DMS79 (cell line): Measurements from ENCODE around the gene SMIM24.

Experiments
- DNase-seq: peaks from one replicate; lab custom pipeline; 2025; lab: John Stamatoyannopoulos, UW

The SMIM24 gene

DNA sequence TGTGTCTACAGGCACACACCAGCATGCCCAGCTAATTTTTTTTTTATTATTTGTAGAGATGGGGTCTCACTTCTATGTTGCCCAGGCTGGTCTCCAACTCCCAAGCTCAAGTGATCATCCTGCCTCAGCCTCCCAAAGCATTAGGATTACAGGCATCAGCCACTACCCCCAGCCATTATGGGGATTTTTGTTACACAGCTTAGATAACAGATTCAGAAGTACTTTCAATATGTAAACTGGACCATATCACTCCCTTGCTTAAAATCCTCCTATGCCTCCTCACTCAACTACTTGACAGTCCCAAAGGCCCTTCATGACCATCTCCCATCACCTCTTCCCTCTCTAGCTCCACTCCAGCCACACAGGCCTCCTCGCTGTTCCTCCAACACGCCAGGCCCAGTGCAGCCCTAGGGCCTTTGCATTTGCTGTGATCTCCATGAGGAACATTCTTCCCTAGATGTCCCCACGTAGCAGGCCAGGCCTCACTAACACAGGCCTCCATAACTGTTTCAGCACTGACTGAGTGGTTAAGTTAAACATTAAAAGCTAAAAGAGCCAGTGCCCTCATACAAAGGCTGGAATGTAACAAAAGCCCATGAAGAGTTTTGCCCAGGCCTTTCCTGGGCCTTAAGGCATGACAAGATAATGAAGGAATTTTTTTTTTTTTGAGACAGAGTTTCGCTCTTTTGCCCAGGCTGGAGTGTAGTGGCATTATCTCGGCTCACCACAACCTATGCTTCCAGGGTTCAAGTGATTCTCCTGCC is 17.6 kb upstream of the SMIM24 start:
- DNase-seq, result no peak

DNA sequence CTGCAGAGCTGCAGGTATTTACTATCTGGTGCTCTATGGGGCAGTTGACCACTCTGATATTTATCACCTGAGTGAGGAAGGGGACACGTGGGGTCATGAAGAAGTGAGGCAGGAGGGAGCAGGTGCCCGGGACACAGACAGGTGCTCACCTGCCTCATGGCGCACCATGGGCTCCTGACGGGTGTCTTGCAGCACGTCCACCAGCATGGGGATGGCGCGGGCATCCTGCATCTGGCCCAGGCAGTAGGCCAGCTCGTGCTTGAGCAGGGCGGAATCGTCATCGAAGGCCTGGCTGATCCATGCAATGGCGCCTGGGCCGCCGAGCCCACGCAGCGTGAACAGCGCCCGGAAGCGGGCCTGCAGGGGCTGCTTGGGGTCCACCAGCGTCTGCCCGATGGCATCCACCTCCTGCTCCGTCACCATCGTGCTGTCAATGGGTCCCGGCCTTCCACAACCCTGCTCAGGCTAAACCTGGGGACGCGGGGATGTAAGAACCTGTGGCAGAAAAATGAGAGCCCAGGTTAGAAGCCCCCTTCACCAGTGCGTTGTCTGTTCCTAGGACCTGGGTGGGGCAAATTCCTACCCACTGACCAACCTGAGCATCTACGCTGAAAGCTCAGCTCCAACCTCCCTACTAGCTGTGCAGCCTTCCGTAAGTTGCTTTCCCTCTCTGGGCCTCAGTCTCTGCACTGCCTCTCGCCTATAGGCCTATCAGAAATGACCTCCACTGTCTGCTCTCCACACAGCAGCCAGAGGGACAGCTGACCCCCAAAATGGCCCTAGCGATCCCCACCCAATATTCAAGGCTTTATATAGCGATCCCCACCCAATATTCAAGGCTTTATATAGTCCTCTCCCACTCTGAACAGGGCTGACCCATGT is 16.3 kb upstream of the SMIM24 start:
- DNase-seq, result no peak

DNA sequence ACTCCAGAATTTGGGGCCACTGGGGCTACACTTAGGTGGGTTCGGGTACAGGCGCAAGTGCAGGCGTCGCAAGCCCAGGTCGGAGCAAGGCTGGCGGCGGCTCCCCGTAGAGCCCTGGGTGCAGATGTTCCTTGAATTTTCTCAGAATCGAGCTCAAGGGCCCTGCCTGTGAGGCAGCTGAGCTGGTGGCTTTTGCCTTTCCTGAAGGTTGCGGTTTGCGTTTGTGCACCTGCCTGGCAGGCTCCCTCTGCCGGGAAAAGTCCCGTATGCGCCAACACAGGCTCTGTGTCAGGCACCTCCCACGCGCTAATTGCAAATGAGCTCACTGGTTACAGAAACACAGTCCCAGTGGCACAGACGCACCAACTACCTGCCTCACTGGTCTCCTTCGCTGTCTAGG is 14.2 kb upstream of the SMIM24 start:
- no peak for DNase-seq

DNA sequence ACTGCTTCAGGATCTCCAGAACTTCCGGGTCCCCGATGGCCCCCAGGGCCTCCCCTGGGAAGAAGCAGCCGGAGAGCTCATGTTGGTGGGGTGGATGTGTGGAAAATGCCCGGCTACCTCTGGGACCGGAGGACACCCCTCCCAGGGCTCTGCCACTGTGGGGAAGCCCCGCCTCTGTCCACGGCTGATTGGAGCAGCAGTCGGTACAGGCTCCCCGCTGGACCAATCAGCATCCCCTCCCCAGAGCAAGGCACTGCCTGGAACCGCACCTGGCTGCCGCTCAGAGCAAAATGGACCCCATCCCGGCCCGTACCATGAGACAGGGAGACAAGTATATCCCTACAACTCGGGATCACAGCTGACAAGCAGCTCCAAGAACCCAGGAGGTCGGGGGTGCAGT is 13.7 kb upstream of the SMIM24 start:
- DNase-seq, result no peak

DNA sequence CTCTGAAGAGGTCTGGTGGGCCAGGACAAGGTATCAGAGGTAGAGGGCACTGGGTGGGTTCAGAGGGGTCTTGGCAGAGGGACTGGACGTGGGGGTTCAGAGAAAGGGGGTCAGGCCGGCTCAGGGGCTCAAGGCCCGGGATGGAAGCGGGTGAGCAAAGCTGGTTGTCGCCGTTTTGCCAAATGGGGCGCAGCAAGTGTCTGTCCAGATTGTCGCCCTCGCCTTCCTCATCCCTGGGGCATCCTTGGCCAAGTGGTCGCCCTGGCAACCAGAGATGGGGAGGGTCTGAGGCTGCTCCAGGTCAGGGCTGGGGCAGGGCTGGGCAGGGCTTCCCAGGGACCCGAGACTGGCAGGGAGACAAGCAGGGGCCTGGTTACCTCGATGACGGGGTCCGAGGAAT is 13.3 kb upstream of the SMIM24 start:
- DNase-seq, result no peak

DNA sequence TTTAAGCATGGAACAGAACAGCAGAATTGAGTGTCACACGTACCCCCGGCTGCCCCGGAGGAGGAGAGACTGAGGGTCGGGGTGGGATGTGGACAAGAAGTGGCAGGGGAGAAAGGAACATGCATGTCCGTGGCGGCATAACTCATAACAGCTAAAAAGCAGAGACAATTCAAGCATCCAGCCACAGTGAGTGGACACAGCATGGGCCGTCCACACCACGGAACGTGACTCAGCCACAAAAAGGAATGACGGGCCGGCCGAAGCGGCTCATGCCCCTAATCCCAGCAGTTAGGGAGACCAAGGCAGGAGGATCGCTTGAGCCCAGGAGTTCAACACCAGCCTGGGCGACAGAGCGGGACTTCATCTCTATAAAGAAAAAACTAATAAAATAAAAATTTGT is 12.6 kb upstream of the SMIM24 start:
- no peak for DNase-seq

DNA sequence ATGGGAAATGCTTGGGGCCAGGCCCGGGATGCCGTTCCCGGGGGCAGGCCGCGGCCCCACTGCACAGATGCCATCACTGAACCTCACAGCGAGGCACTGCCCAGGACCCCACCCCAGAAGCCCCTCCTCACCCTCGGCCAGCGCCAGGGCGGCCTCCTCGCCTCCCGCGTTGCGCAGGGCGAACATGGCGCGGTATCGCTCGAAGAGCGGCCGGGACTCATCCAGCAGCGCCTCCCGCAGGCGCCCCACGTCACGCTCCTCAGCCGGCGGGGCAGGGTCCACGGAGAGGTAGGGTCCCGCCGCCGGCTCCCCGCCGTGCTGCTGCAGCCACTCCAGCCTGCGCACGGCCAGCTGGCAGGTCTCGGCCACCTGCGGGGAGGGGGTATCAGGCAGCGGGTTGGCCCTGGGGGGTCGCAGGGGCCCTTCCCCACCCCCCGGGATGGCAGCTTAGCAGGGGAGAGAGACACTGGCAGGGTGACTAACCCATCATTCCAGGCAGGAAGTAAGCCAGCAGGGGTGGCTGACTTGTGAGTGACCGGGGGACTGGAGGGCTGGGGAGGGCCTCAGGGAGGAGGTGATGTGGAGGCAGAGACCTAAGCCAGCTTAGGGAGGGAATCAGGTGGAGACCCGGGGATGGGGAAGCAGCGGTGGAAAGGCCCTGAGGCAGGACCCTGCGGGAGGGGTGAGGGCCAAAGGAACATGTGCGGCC is 12.0 kb upstream of the SMIM24 start:
- DNase-seq, result no peak

DNA sequence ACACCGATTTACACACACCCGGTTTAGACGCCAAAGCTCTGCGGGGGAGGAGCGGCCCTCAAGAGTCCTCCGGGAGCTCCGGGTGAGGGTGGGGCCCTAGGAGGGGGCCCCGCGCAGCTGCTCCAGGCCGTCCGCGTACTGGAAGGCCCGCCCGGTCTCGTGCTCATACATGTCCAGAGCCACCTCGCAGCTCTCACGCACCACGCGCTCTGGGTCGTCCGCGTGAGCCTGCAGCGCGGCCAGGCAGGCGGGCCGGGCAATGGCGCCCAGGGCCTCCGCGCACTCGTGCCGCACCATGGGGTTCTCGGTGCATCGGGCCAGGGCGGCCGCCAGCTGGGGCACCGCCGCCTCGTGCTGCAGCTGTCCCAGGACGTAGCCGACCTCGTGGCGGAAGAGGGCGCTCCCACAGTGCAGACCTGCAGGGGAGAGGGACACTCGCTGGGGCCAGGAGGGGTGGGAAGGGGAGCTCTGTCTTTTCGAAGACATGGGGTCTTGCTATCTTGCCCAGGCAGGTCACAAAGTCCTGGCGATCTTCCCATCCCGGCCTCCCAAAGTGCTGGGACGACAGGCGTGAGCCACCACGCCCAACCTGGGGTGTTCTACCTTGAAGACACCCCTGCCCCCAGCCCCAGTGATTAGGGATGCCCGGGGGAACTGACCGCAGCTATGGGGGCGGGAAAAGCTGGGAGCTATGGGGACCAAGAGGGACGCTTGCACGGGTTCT is 11.2 kb upstream of the SMIM24 start:
- no peak for DNase-seq

DNA sequence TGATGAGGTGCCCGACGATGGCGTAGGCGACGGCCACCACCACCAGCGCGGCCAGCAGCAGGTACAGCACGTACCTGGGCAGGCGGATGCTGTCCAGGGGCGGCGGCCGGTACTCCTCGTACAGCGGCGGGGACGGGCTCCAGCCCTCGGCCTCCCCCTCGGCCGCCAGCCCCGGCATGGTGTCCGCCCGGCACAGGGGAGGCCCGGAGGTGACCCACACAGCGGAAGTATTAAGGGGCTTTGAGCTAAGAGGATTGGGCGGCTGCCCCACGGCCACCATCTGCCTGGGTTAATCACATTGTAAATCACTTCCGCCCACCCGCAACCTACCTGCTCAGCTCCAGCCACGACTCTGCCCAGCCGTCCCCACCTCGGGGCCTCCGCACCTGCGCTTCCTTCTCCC is 2.9 kb upstream of the SMIM24 start, which contains the start of gene SMIM44:
Gene SMIM44 (minus strand): TSS at position 216 of the 403 bp plus-strand sequence. CDS start 38 bp downstream, at position 178.
- no peak for DNase-seq

DNA sequence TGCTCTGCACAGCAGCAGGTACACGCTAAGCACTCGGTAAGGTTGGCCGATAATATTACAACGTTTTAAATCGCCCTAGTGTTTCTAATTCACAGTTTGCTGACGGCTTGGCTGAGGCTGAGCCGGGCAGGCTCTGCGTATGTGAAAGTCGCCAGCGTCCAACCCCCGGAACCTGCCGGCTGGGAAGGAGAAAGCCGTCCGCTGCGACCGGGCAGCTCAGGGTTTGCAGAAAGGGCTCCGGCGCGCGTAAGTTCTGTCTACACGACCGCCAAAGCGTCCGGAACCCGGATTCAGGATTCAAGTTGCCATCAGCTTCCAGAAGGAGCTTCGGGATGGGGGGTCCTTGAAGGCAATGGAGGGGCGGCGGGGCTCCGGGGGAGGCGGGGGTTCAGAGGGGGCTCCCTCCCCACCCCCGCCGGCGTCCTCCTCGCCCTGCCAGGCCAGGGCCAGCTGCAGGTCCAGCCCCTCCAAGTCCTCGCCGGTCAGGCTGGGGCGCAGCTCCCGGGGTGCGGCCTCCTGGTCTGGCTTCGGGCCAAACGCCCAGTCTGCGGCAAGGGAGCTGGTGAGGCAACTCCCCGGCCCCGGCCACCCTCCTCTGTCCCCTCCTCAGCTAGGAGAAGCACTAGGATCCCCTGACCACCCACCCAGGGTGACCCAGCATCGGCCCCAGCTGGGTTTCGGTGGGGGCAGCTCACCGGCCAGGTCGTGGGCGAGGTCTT is 2.3 kb upstream of the SMIM24 start:
- DNase-seq, result no peak

DNA sequence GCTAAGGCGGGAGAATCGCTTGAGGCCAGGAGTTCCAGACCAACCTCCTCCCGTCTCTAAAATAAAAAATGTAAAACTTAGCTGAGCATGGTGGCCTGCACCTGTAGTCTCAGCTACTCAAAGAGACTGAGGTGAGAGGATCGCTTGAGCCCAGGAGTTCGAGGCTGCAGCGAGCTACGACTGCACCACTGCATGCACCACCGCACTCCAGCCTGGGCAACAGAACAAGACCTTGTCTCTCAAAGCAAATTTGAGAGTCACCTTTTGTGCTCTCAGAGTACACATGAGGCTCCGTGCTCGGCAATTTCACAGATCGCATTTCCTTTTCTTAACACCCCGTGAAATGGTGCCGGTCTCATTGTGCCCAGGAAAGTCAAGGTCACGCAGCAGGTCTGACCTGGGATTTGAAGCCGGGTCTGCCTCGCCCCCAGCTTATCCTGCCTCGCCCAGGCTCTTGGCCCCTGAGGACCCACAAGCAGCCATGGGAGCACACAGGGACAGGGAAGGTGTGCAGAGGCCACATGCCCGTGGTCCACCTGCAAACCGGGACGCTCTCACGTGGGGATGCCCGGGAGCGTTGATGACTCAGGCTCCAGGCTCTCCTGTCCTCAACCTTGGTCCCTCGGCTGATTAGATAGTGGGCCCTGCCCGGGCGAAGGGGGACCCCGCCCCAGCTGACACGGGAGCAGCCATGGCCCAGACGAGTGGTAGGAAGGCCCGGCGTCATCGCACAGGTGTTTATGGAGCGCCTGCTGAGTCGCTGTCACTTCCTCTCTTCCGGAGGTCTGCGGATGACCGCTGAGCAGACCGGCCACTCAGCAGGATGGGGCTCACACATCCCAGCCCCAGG is 1.1 kb upstream of the SMIM24 start:
- DNase-seq, result no peak

DNA sequence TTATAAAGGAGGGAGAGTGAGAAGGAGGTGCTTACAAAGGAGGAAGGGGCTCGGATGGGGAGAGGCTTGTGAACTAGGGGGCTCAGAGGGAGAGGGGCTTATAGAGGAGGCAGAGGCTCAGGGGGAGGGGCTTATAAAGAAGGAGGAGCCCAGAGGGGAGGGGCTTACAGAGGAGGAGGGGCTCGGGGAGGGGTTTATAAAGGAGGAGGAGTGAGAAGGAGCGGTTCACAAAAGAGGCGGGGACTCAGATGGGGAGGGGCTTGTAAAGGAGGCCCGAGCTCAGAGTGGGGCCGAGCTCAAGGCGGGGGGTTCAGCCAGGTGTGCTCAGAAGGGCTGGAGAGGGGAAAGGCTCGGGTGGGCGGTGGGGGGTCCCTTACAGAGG is 500 bp downstream of the SMIM24 start:
- no peak for DNase-seq

DNA sequence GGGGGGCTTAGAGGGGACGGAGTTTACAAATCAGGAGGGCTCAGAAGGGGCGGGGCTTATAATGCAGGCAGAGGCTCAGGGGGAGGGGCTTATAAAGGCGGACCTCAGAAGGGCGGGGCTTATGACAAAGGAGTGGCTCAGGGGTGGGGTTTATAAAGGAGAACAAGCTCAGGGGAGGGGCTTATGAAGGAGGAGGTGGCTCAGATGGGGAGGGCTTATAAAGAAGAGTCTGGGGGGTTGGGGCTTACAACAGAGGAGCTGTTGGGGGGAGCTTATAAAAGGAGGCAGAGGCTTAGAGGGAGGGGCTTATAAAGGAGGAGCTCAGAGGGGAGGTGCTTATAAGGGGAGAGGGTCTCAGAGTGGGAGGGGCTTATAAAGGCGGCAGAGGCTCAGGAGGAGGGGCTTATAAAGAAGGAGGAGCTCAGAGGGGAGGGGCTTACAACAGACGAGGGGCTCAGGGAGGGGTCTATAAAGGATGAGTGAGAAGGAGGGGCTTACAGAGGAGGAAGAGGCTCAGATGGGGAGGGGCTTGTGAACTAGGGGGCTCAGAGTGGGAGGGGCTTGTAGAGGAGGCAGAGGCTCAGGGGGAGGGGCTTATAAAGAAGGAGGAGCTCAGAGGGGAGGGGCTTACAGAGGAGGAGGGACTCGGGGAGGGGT is 1.0 kb downstream of the SMIM24 start:
- DNase-seq, result no peak

DNA sequence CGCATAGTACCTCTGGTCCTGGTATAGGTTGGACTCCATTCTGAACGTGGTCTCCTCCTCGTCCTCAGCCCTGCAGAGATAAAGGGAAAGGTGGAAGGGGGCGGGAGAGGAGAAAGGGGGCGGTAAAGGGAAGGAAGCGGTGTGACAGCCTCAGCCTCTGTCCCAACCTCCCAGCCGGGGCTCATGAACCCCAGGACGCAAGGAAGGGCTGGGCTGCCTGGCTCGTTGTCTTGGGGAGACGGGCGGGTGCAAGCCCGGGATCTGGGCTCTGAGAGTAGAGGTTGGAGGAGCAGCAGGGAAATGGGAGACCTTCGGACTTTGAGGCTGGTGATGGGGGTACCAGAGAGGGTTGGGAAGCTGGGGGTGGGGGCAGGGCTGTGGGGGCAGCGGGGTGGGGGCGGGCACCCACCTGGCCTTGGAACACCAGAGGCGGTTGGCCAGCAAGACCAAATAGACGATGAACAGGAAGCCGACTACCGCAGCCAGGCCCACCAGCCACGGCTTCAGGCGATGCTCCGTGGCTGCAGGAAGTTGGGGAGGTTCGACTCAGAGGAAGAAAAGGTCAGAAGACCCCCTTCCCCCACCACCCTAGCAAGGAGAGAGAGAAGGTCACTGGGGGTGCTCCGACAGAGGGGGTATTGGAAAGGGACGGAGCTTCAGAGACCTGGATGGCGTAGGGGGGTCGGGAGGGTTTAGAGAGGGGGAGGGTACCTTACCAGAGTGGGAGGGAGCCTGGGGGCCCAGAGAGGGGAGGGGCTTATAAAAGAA is 1.7 kb downstream of the SMIM24 start:
- no peak for DNase-seq

DNA sequence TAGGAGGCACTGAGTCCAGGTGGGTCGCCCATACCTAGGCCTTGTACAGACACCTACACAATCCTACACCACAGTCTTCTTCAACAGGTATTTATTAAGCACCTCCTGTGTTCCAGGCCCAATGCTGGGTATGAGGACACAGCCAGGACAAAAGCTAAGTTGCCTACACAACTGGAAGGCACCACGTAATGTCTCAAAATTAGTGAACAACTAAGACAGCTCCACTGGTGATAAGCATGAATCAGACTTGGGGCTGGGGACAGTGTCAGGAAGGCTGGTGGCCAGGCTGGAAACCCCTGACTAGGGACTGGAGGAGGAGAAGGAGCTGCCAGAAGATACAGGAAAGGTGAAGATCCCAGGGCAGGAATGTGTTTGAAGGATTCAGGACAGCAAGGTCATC is 2.4 kb downstream of the SMIM24 start:
- no peak for DNase-seq

DNA sequence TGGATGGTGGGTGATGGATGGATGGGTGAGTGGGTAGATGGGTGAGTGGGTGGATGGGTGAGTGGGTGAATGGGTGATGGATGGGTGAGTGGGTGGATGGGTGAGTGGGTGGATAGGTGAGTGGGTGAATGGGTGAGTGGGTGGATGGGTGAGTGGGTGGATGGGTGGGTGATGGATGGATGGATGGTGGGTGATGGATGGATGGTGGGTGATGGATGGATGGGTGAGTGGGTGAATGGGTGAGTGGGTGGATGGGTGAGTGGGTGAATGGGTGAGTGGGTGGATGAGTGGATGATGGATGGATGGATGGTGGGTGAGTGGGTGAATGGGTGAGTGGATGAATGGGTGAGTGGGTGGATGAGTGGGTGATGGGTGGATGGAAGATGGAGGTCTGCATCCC is 2.8 kb downstream of the SMIM24 start:
- DNase-seq, result no peak

DNA sequence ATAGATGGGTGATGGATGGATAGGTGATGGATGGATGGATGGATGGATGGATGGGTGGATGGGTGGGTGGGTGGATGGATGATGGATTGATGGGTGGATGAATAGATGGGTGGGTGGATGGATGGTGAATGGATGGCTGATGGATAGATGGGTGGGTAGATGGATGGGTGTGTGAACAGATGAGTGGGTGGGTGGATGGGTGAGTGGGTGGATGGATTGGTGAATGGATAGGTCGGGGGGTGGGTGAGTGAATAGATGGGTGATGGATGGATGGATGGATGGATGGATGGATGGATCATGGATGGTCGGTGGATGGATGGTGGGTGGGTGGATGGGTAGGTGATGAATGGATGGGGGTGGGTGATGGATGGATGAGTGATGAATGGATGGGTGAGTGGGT is 3.5 kb downstream of the SMIM24 start:
- DNase-seq, result no peak

DNA sequence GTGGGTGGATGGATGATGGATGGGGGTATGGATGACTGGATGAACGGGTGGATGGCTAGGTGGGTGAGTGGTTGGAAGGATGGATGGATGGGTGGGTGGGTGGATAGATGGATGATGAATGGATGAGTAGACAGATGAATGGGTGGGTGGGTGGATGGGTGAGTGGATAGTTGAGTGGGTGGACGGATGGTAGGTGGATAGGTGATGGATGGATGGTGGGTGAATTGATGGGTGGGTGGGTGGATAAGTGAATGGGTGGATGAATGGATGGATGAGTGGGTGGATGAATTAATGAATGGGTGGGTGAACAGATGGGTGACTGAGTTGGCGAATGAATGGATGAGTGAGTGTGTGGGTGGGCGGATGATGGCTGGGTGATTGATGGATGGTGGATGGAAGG is 4.9 kb downstream of the SMIM24 start:
- DNase-seq, result no peak

DNA sequence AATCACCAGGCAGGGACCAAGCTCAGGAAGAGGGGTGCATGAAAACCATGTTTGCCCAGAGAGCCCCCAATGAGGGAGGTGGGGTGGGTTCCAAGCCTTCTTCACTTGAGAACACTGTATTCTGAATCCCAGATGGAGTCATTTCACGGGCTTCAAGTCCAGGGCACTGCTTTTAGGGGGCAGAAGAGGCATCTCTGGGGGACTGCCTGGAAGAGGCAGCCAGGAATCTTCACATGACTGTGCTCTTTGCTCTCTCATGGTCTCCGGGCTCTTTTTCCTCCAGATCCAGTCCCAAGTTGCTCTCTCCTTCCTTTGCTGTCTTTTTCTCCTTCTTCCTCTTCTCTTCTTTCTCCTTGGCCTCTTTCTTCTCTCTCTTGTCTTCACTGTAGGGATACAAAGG is 5.7 kb downstream of the SMIM24 start:
- DNase-seq, result no peak
